NCI-H748 treated with DMSO at 0.1 percent for 48 hours (cell line): Measurements from ENCODE around the gene HDAC4.

Experiments used
- DNase-seq: peaks from one replicate; lab custom pipeline; 2025; lab: John Stamatoyannopoulos, UW

The HDAC4 gene

GRCh38 chr2:239121600-239122012 is 279.2 kb downstream of the HDAC4 start:
- no peak for DNase-seq

GRCh38 chr2:239120664-239121063 is 280.2 kb downstream of the HDAC4 start:
- DNase-seq: no peak

DNA sequence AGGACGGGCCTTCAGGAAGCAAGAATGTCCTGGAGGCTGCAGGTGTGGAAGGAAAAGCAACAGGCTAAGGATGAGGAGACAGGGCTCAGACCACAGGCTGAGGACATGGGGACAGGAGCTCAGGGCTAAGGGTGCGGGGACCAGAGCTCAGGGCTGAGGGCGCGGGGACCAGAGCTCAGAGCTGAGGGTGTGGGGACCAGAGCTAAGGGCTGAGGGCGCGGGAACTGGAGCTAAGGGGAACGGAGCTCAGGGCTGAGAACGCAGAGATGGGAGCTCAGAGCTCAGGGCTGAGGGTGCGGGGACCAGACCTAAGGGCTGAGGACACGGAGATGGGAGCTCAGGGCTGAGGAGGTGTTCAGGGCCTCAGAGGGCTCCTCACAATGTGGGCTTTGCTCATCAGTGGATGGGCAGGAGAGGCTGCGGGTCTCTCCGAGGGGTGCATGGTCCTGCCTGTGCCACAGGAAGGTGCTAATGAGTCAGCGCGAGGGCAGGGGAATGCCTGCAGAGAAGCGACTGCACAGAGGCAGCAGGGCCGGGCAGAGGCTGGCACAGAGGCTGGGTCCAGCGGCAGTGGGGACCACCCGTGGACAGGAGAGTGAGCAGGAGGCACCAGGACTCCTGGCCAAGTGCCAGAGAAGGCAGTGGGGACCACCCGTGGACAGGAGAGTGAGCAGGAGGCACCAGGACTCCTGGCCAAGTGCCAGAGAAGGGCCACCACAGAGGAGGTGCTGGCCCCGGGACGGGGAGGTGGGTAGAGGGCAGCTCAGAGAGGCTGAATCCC is 281.3 kb downstream of the HDAC4 start:
- DNase-seq: no peak

- DNase-seq: no peak
Observed at GRCh38 chr2:239118675-239119211, 282.1 kb downstream of the HDAC4 start.

GRCh38 chr2:239118264-239118663 is 282.6 kb downstream of the HDAC4 start:
- DNase-seq: no peak

DNA sequence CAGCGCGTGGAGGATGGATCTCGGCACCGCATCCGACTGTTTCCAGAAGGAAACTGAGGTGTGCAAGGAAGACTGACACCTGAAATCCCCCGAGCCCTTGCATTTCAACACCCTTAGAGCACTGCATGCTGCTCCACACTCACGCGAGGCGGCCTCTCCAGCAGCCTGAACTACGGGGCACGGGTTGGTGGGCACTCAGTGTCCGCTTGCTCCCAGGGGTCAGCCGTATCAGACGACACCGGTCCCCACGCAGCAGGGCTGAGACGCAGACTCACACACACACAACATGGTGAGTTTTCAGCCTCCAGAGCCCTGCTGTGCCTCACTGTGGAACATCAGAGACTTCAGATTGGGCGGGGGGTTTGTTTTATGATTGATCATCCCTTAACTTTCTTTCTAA is 283.0 kb downstream of the HDAC4 start:
- no peak for DNase-seq

GRCh38 chr2:239116456-239117246 is 284.2 kb downstream of the HDAC4 start:
- DNase-seq: no peak

DNA sequence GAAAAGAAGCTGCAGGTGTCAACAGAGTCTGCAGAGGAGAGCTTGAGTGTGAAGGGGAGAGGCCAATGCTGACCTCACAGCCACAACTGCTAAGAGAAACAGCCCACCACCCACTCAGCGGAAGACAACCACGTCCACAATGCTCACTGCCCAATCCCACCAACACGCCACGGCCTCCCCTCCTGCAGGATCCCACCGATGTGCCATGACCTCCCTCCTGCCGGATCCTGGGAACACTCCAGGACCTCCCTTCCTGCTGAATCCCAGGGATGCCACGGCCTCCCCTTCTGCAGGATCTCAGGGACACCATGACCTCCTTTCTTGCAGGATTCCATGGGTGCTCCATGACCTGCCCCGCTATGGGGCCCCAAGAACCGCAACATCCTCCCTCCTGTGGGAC is 285.2 kb downstream of the HDAC4 start:
- DNase-seq: no peak

DNA sequence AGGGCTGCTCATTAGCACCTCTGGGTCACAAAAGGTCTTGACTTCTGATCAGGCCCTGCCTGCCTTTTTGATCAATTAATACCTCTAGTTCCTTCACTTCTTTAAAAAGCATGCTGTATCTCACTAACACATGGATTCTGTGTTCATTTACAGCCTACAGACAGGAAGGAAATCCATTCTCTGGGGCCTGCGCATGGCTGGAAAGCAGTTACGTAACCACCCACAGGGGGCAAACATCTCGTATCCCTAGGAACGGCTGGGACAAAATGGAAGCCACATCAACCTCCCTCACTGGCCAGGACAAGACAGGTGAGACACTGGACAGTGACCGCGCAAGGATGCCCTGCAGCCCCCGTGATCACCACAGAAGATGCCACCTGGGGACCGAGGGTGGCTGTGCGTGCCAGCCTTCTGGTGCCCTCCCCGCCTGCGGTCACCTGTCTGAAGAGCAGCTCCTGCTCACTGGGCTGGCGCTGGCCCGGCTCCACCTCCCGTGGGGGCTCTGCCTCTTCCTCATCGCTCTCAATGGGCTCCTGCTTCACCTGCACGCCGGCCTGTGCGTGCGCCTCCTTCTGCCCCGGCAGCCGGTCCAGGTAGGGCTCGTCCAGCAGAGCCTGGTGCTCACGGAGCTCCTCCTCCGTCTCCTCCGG is 286.1 kb downstream of the HDAC4 start:
- DNase-seq: no peak

- no peak for DNase-seq
Observed at GRCh38 chr2:239114119-239114581, 286.7 kb downstream of the HDAC4 start.

DNA sequence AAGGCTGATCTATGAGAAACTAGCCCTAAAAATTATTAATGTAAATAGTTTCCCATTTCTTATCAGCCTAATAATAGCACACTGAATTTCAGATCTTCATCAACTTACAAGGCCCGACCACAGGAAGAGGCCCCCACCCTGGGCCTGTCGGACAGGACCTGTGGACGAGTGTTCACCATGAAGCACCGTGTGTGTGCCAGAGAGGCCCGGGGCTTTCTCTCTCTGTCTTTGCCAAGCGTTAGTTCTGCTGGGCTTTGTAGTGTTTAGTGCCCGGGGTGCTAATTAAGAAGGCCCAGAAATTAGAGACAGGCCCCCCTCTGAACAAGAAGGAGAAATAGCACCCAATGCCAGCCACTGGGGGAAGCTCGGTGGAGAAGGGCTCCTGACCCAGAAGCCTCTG is 287.2 kb downstream of the HDAC4 start:
- no peak for DNase-seq

GRCh38 chr2:239113171-239113570 is 287.6 kb downstream of the HDAC4 start:
- DNase-seq: no peak

- no peak for DNase-seq
Observed at GRCh38 chr2:239112127-239112774, 288.6 kb downstream of the HDAC4 start.

DNA sequence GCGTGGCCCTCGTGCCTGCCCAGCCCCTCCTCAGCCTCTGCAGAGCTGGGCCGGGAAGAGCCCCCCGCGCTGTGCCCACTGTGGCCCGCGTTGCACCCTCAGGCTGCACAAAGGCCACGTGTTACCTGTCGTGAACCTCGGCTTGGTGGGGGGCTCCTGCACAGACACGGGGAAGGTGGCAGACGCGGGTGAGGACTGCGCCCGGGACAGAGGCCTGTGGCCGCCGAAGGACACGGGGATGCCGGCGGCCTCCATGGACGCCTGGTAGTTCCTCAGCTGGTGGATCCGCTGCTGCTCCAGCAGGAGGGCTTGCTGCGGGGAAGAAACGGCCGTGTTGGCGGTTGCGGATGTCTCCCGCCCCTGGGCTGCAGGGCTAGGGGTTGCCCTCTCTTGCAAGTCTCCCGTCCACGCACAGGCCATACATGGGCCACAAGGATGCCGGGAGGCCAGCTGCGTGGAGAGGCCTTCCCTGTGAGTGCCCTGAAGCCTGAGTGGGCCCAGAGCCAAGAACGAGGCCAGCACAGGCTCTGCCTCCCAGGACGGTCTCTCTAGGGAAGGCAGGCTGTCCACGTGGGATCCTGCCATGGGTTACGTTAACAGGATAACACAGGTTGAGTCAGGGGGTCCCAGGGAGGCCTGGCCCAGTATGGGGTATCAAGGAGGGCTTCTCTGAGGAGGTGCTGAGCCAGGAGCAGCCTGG is 289.3 kb downstream of the HDAC4 start:
- DNase-seq: no peak

DNA sequence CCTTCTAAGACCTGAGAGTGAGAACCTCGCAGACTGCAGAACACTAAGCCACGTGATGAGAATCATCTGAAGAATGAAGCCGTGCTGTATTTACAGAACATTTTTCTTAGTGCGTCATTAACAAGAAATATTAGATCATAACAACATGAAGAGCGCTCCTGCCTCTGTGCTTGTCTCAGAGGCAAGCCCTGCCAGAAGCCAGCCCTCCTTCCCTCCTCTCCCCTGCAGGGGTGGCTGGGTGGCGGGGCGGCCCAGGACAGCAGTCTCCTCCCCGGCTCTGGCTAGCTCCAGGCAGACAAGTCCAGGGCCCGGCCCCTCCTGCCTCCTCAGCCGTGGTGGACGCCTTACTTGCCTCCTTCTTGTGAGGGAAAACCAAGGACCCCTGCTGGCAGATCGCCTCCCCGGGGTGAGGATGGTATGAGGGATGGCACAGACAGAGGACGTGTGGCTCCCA is 290.2 kb downstream of the HDAC4 start:
- no peak for DNase-seq

GRCh38 chr2:239109928-239110545 is 290.8 kb downstream of the HDAC4 start:
- DNase-seq: no peak

GRCh38 chr2:239109041-239109927 is 291.5 kb downstream of the HDAC4 start:
- peak; percentile 30 for DNase-seq

DNA sequence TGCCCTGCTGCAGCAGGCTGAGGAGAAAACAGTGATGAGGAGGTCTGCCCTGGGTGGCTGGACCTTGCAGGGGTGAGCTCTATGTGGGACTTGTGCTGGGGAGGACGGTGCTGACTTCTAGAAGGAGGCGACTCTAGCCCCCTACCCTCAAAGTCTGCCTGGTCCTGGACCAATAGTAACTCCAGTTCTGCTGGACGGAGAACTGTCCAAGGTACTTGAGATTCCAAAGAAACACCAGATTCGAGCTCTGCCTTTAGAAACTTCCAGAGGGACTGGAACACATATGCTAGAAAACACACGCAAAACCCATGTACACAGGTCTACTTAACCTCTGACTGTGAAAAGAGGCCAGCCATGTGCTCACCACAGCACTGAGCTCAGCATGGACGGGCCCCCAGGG is 292.4 kb downstream of the HDAC4 start:
- DNase-seq: no peak

DNA sequence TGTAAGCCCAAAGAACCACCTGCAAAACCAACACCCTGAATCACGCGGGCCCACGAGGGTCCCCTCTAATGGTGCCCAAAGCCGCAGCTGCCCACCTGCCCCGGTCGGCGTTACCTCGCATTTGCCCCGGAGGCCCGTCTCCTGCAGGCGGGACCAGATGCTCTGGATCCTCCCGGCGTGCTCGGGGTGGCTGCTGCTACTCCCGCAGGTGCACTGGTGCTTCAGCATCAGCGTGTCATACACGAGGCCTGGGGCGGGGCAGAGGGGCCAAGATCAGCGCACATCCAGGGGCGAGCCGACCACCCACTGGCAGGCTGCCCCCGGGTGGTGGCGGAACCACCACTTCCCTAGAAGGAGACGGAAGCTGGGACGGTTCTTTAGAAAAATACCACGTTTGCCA is 292.9 kb downstream of the HDAC4 start:
- DNase-seq: no peak

DNA sequence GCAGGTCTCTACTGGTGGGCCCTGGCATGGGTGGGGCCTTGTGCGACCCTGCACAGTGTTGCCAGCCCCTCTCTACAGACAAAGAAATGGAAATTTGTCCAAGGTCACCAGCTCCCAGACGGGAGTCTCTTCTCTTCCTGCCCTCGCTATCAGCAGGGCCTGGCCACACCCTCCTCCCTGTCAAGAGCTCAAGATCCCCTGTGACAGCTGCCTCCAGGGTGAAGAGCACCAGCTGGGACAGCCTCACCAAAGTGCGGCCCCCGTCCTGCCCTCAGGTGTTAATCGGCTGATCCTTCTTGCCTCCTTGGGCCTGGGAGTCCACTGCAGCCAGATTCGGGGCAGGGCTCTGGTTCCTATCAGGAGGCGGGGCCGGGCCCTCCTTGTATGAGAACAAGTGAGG is 293.9 kb downstream of the HDAC4 start:
- DNase-seq: no peak
